NCI-H345 treated with DMSO at 0.1 percent for 48 hours (cell line): ENCODE measurements around the gene GPR162.
"Not testable (repeated sequence)": the region's sequence is repeated elsewhere in the genome, so short reads cannot be mapped to it uniquely, and the experiment has no call there.

Source experiments
- DNase-seq: peaks from one replicate; lab custom pipeline; 2025; ENCODE audit not compliant: unreplicated experiment; lab: John Stamatoyannopoulos, UW

Gene GPR162

DNA sequence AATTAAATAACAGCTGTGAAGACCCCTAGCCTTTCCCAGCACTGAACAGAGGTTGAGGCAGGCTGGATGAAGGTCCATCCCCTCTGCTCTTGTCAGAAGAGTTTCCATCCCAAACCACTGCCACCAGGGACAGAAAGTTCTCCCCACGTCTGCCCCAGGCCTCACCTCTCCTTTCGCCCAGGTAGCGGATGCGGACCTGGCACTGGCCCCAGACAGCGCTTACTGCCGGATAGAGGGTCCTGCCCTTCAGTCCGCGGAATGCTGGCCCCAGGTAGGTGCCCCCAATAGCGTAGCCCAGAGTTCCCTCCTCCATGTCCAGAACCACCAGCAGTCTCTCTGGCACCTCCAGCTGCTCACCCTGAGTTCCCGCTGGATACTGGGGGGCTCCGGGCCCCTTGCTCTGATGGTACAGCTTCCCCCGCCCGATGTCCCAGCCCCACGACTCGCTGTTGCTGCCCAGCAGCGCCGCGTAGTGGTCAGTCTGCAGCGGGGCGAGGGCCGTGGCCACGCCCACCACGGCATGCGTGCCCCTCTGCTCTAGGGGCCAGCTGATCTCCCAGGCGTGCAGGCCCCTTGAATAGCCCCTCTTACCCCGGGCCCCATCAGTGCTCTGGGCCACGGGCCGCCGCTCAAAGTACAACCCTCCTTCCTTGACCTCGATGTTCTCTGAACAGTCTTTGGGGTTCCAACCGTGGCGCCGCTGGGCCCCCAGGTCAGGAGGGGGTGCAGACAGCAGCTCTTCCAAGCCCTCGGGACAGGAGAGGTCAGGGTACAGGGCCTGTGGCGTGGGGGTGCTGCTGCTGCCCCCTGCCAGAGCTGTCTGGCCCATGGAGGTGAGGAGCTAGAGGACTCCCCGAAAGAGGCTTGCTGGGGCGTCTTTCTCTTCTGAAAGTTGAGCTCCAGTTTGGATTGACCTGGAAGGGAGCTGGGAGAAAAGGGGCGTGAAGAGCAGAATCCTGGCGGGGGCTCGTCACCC is 50.7 kb downstream of the GPR162 start:
- peak; percentile 47 for DNase-seq

DNA sequence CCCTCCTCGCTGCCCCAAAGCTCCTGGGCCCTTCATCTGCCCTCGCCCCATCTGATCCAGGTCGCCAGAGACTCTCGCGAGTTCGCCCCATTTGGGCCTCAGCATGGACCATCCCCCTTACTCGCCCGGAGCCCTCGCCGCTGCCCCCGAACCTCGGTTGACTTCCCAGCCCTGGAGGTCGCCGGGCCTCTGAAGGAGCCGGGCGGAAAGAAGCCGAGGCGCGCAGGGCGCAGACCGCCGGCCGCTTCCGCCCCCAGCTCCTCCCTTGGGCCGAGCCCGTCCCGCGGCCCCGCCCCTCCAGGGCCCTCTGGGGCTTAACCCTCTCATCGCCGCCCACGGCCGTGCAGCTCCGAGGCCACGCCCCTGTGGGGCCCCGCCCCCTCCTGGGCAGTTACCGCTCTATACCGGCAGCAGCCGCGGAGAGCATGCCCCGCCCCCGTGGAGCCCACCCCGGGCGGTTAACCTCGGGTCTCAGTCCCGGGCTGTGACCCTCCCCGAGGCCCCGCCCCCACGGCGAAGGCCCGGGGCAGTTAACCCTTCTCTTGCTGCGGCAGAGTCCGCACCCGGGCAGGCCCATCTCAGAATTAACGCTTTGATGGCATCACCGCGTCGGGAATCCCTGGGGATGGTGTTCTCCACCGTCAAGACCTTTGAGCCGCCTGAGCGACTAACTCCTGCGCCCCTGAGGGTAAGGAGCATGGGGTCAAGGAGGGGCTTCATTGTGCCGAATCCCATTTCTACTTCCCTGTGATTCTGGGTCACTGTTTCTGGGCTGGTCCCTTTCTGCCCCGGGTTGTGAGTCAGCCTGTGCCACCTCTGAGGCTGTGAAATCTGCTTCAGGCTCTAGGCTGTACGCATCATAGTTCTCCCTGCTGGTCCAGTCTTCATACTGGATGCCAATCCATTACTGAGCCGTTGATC is 51.7 kb downstream of the GPR162 start, which contains the start of gene SPSB2:
SPSB2 (minus strand) TSS at position 210 of the 921 bp plus-strand sequence. CDS start 402 bp downstream, outside the sequence.
- peak; percentile 92 for DNase-seq

DNA sequence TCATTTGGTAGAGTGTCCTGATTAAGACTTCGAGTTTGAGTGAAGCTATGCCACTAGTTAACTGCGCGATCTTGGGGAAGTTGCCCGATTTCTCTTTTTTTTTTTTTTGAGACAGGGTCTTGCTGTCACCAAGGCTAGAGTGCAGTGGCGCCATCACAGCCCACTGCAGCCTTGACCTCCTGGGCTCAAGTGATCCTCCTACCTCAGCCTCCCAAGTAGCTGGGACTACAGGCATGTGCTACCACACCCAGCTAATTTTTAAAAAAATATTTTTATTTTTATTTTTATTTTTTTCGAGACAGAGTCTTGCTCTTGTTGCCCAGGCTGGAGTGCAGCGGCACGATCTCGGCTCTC is 52.4 kb downstream of the GPR162 start:
- DNase-seq = not testable (repeated sequence)
